ENCODE results near the gene KCNN3.

Gene KCNN3

DNA sequence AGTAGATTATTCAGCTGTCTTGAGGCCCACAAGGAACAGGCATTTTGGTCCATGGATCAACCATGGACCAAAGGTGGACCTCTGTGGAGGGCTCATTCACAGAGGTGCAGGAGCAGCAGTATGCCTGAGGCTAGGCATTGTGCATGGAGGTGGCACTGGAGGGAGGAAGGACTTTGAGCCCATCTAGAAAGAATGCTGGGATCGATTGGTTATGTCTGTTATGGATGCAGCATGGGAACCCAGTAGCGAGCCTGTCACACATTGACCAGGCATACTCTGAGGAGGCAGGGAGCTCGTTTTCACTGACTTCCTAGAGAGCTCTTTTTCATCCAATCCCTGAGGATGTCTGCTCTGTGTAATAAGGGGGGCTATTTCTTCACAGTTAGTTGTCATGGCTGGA, 75.5 kb downstream of the KCNN3 start:
- Mint-ChIP-seq H3K4me1 (ENCODE audit: low read depth) (peaks cover 25% of the 10 kb centered on the region), H3K36me3 (ENCODE audit: low read depth) (no peaks in the 10 kb centered on the region), H3K27ac (no peak overlapping the region), H3K27me3 (ENCODE audit: low read depth) (peaks cover 21% of the 10 kb centered on the region), H3K9me3 (no peaks in the 10 kb centered on the region), H3K4me3 (no peak overlapping the region)

DNA sequence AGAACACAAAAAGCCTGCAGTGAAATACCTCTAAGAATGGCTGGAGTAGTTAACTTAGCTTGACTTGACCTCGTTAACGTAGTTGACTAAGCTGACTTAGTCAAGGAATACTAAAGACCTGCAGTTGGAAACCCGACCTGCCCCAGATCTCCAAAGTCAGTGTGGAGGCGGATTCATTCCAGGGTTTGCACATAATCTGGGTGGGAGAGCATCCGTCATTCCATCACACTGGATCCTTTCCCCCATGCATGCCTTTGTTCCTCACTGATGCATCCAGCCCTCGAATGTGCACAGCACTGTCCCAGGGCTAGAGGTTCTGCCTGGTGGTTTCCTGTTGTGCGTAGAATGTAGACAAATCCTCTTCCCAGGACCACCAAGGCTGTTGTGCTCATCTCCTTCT, 76.4 kb downstream of the KCNN3 start:
- H3K36me3 Mint-ChIP-seq (ENCODE audit: low read depth), result no peaks in the 10 kb centered on the region
- peaks cover 21% of the 10 kb centered on the region for H3K27me3 Mint-ChIP-seq (ENCODE audit: low read depth)
- no peak overlapping the region for H3K4me3 Mint-ChIP-seq
- no peaks in the 10 kb centered on the region for H3K9me3 Mint-ChIP-seq
- peaks cover 25% of the 10 kb centered on the region for H3K4me1 Mint-ChIP-seq (ENCODE audit: low read depth)
- H3K27ac Mint-ChIP-seq, result no peak overlapping the region

DNA sequence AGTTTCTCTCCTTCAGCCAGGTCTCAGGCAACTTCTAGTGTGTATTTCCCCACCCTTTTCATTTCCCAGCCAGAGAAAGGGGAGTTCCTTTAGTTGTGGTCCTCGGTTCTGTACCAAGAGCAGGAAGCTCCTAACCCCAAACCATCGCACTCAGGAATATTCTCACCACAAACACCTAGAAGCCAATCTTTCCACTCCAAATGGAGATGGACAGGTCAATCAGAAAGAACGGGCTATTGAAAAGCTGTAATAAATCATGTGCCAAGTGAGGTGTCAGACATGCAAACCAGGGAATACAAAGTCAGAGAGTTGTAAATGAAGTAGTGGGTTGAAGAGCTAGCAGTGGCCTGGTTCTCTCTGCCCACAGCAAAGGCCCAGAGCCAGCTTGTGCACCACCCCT, 77.2 kb downstream of the KCNN3 start:
- Mint-ChIP-seq H3K9me3 (no peaks in the 10 kb centered on the region), H3K36me3 (ENCODE audit: low read depth) (no peaks in the 10 kb centered on the region), H3K27ac (no peak overlapping the region), H3K27me3 (ENCODE audit: low read depth) (peaks cover 21% of the 10 kb centered on the region), H3K4me1 (ENCODE audit: low read depth) (peaks cover 25% of the 10 kb centered on the region), H3K4me3 (peak overlapping the region; percentile 2)

DNA sequence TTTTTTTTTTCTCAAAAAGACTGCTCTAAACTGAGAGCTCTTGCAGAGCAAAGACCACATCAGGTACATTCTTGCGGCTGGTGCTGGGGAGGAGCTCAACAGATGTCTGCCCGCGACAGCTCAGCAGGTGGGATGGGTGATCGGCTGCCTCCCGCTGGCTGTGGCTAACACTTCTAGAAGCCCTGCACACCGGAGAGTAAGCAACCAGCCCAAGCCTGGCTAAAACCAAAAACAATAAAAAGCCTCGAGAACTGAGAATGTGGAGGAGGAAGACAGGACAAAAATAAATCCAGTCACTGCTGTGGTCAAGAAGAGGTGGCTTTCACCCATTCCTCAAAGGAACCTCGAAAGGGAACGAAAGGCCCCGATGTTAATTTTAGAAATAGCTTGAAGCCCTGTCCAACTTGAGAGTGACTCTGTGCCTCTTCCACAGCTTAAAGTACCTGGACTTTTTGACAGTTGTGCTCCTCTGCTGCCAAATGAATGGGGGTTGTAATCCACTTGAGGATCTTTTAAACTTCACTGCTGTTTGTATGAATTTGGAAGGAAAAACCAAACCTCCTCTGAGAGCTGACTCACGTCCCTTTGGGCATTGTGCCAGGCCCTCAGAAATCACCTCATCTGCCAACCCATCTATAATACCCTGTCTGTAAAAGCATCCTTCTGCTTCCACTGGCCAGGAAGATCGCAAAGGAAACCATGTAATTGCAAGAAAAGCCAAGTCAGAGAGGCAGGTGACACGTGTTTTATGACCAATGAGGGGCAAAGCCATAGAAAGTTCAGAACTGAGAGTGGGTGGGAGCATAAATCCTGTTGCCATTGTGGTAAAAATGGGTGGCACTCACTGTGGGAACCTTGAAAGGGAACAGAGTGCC, 78.6 kb downstream of the KCNN3 start:
- H3K27ac Mint-ChIP-seq, result peak overlapping the region; percentile 73
- H3K9me3 Mint-ChIP-seq, result no peaks in the 10 kb centered on the region
- peak overlapping the region; percentile 52 for H3K4me3 Mint-ChIP-seq
- peaks cover 25% of the 10 kb centered on the region for H3K4me1 Mint-ChIP-seq (ENCODE audit: low read depth)
- H3K36me3 Mint-ChIP-seq (ENCODE audit: low read depth), result no peaks in the 10 kb centered on the region
- peaks cover 21% of the 10 kb centered on the region for H3K27me3 Mint-ChIP-seq (ENCODE audit: low read depth)

DNA sequence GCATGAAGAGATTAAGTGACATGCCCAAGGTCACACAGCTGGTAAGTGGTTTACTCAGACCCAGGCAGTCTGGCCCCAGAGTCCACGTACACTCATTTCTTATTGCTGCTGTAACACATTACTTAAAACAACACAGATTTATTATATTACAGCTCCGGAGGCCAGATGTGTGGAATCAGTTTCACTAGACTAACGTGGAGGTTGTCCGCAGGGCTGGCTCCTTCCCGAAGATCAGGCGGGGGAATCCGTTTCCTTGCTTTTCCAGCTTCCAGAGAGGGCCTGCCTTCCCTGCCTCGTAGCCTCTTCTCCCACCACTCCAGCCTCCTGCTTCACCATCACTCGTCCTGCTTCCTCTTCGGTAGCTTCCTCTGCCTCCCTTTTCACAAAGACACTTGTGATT, 81.2 kb downstream of the KCNN3 start:
- no peak overlapping the region for H3K27ac Mint-ChIP-seq
- H3K36me3 Mint-ChIP-seq (ENCODE audit: low read depth), result peaks cover 3% of the 10 kb centered on the region
- H3K9me3 Mint-ChIP-seq, result no peaks in the 10 kb centered on the region
- H3K27me3 Mint-ChIP-seq (ENCODE audit: low read depth), result peaks cover 14% of the 10 kb centered on the region
- no peak overlapping the region for H3K4me3 Mint-ChIP-seq
- peaks cover 46% of the 10 kb centered on the region for H3K4me1 Mint-ChIP-seq (ENCODE audit: low read depth)

DNA sequence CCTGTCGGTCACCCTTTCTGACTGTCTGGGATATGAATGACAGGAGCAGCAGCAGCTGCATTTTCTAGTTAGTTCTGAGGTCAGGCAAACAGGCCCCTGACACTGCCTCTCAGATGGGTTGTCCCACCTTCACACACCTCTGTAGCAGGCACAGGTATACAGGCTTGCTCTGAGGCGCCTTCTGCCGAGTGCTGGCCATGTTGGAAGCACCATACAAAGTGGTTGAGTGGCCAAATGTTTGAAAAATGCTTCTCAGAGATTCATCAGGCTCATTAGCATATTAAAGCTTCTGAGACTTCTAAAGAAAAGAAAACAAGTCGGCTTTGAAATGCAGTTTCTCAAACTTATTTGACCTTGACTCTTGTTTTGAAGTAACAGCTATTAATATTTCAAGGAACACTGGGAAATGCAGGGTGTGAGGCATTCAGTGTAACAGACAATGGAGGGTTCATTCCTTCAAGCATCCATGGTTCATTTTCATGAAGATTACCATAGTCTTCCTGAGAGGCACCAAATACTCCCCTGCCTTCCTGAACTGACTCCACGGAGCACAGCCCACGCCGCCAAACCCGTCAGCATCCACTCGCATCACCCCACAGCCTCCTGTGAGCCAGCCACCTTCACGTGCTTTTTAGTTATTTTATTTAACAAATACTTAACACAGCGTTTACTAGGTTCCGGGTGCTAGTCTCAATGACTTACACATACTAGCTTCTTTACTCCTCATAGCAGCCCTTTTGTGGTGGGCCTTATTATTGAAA, 81.8 kb downstream of the KCNN3 start:
- H3K4me1 Mint-ChIP-seq (ENCODE audit: low read depth), result peaks cover 52% of the 10 kb centered on the region
- H3K27me3 Mint-ChIP-seq (ENCODE audit: low read depth), result peaks cover 12% of the 10 kb centered on the region
- H3K36me3 Mint-ChIP-seq (ENCODE audit: low read depth), result peaks cover 3% of the 10 kb centered on the region
- H3K9me3 Mint-ChIP-seq, result no peaks in the 10 kb centered on the region
- no peak overlapping the region for H3K4me3 Mint-ChIP-seq
- H3K27ac Mint-ChIP-seq, result no peak overlapping the region

DNA sequence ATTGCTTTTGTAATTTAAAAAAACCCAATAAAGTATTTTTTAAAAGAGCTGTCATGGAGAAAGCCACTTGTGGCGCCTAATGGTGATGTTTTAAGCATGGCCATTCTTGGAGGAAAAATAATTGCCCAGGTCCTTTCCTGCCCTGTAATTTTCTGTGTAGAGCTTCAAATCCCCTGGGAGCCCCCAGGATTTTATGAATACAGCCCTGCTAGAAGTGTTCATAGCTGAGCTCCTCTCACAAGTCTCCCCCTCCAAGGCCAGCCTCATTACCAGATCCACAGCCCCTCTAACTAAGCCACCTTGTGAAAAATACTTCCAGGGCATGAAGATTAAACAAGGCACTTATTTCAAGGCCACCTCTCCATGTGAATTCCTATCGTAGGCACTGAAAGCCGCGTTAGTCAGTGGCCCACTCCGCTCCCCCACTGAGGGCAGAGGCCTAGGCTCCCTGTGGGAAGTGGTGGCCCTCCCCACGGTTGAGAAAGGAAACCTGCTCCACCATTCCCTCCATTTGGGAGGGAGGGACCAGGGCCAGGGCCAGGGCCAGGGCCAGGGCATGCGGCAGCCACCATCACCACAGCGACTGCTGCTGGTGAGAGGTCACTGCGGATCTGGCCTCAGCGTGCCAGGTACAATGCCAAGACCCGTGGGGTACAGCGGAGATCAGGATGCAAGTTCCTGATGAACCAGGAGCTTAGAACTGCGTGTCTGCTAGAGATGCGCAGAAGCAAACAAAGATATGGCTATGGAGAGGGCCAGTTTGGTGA, 83.1 kb downstream of the KCNN3 start:
- Mint-ChIP-seq H3K36me3 (ENCODE audit: low read depth) (peaks cover 3% of the 10 kb centered on the region), H3K4me1 (ENCODE audit: low read depth) (peaks cover 42% of the 10 kb centered on the region), H3K27ac (no peak overlapping the region), H3K9me3 (no peaks in the 10 kb centered on the region), H3K27me3 (ENCODE audit: low read depth) (peaks cover under 1% of the 10 kb centered on the region), H3K4me3 (no peak overlapping the region)

DNA sequence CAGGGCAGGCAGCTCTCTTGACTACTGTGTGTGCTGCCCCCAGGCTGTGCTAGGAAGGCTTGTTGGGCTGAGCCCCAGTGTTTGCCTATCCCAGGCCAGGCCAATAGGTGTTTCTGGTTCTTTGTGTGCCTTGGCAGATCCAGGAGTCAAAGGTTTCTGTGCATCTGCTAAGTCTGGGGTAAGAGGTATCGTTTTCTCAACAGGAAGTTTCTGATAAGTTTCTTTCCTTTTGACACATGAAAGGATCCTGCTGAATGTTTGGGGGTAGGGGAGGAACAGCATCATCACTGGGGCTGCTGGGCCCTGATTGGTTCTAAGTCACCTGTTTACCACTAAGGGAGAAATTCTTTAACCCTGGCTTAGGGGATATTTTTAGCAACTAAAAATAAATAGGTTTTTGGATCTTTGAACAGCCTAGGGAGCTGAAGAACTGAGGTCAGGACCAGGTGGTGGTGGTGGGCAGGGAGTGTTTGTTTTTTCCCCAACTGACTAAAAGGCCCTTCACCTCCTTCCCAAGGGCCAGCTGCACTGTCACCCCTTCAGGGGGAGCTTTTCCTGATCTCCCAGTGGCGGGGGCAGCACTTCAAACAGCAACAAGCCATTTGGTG, 85.1 kb downstream of the KCNN3 start:
- no peaks in the 10 kb centered on the region for H3K9me3 Mint-ChIP-seq
- H3K27ac Mint-ChIP-seq, result peak overlapping the region; percentile 98
- peaks cover 27% of the 10 kb centered on the region for H3K4me1 Mint-ChIP-seq (ENCODE audit: low read depth)
- H3K4me3 Mint-ChIP-seq, result peak overlapping the region; percentile 66
- peaks cover 3% of the 10 kb centered on the region for H3K36me3 Mint-ChIP-seq (ENCODE audit: low read depth)
- H3K27me3 Mint-ChIP-seq (ENCODE audit: low read depth), result no peaks in the 10 kb centered on the region

DNA sequence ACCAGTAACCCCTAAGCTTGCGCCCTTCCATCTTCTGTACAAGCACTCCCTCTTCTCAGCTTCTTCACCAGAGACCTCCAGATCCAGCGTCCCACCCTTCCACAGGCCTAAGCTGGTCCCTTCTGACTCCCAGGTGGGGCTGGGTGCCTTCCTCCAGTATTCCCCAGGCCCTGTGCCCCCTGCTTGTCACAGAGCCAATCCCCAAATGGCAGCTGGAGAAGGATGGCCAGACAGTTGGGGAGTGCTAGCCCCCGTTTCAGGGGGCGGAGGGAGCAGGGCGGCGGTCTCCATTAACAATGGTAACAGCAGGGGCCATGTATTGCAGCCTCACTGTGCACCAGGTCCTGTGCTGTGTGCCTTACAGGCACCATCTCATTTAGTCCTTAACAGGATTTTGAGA, 85.7 kb downstream of the KCNN3 start:
- peak overlapping the region; percentile 66 for H3K4me3 Mint-ChIP-seq
- H3K27ac Mint-ChIP-seq, result peak overlapping the region; percentile 98
- H3K36me3 Mint-ChIP-seq (ENCODE audit: low read depth), result peaks cover 3% of the 10 kb centered on the region
- H3K9me3 Mint-ChIP-seq, result peaks cover under 1% of the 10 kb centered on the region
- H3K4me1 Mint-ChIP-seq (ENCODE audit: low read depth), result peaks cover 27% of the 10 kb centered on the region
- H3K27me3 Mint-ChIP-seq (ENCODE audit: low read depth), result no peaks in the 10 kb centered on the region

DNA sequence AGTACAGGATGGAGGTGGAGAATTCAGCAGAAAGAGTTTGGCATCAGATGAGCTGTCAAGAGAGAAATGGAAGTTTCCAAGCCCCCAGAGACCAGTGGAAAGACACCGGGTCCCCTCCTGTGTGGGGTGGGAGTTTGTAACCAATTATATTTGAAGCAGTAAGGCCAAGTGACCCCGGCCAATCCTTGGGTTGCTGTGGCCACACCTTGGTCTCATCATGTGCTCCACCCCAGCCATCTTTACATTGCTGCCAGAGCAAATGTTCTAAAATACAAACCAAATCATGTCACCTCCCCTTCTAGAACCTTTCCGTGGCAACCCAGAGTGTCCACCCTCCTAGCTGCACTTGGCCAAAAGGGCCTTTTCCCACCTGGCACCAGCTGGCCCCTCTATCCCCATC, 86.1 kb downstream of the KCNN3 start:
- peaks cover 4% of the 10 kb centered on the region for H3K9me3 Mint-ChIP-seq
- H3K4me3 Mint-ChIP-seq, result no peak overlapping the region
- H3K36me3 Mint-ChIP-seq (ENCODE audit: low read depth), result peaks cover 3% of the 10 kb centered on the region
- H3K4me1 Mint-ChIP-seq (ENCODE audit: low read depth), result peaks cover 27% of the 10 kb centered on the region
- H3K27me3 Mint-ChIP-seq (ENCODE audit: low read depth), result no peaks in the 10 kb centered on the region
- peak overlapping the region; percentile 98 for H3K27ac Mint-ChIP-seq

DNA sequence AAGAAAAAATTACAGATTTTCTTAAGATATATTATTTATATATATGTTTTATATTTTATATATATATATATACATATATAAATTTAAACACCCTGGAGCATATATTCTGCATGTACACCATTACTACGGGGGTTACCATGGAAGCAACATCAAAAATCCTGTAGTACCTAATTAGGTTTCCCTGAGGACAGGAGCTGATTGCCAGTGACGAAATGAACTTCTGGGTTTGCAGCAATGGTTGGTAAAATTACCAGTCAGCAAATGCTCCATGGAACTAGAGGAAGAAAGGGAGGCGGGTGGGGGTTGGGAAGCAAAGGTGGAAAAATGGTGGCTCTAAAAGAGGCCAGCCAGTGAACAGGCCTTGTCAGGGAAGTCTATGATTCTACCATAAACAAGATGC, 89.5 kb downstream of the KCNN3 start:
- Mint-ChIP-seq H3K27me3 (ENCODE audit: low read depth) (no peaks in the 10 kb centered on the region), H3K4me3 (no peak overlapping the region), H3K27ac (no peak overlapping the region), H3K9me3 (peaks cover 8% of the 10 kb centered on the region), H3K4me1 (ENCODE audit: low read depth) (peaks cover 19% of the 10 kb centered on the region), H3K36me3 (ENCODE audit: low read depth) (peaks cover 3% of the 10 kb centered on the region)

DNA sequence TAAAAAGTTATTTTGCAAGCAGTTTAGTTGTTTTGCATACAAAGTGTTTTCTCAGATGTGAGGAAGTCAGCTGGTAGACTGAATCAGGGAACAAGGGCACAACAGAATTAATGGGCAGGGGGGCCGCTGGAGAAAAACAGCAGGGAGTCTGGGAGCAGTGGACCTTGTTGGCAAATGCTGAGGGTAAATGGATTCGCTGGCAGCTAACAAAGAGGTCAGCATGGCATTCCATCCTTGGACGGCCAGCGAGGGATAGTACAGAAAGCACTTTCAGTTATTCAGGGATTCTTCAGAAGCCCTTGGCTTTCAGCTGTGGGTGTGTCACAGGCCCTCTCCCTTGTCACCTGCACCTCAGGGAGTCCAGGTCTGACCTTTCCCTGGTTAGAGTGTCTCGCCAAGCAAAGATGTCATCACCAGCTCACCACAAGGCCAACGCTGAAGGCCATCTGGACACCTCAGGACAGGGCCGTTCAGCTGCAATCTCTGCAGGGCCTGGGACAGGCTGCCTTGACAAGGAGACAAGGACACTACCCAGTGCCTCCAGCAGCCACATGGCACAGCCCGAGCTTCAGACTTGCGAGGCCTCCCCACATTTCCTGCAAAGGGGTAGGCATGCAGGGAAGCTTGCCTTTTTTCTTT, 90.4 kb downstream of the KCNN3 start:
- peaks cover 8% of the 10 kb centered on the region for H3K9me3 Mint-ChIP-seq
- H3K27ac Mint-ChIP-seq, result no peak overlapping the region
- H3K4me1 Mint-ChIP-seq (ENCODE audit: low read depth), result peaks cover 14% of the 10 kb centered on the region
- H3K4me3 Mint-ChIP-seq, result no peak overlapping the region
- H3K27me3 Mint-ChIP-seq (ENCODE audit: low read depth), result no peaks in the 10 kb centered on the region
- no peaks in the 10 kb centered on the region for H3K36me3 Mint-ChIP-seq (ENCODE audit: low read depth)

DNA sequence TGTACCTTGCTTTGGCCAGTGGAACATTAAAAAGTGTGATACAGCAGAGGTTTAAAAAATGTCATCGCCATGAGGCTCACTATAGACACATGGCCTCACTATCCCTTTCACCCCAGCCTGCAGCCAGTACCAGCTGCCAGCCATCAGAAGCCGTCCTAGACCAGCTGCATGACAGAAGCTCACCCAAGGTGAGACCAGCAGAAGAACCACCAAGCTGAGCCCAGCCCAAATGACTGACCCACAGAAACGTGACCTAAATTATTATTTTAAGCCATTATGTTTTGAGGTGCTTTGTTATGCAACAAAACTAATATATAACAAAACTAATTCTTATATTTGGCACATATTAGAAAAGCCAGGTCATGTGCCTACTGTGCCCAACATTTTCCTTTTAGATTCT, 91.1 kb downstream of the KCNN3 start:
- H3K27me3 Mint-ChIP-seq (ENCODE audit: low read depth), result no peaks in the 10 kb centered on the region
- H3K4me1 Mint-ChIP-seq (ENCODE audit: low read depth), result peaks cover 7% of the 10 kb centered on the region
- H3K9me3 Mint-ChIP-seq, result peaks cover 8% of the 10 kb centered on the region
- H3K27ac Mint-ChIP-seq, result no peak overlapping the region
- H3K36me3 Mint-ChIP-seq (ENCODE audit: low read depth), result no peaks in the 10 kb centered on the region
- no peak overlapping the region for H3K4me3 Mint-ChIP-seq

DNA sequence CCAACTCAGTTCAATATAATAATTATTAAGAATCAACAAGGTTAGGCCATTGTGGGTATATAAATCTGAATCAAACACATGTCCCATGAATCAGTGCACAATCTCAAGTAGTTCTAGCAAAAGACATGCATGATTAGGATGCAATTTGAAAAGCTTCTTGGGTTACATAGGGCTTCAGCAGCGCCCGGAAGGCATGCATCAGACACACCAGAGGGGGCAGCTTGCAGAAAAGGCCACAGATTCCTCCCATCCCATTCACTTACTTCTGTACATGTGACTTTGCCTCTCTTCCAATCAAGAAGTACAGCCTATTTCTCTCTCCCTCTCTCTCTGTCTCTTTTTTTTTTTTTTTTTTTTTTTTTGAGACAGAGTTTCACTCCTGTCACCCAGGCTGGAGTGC, 91.8 kb downstream of the KCNN3 start:
- Mint-ChIP-seq H3K36me3 (ENCODE audit: low read depth) (no peaks in the 10 kb centered on the region), H3K4me3 (no peak overlapping the region), H3K27me3 (ENCODE audit: low read depth) (no peaks in the 10 kb centered on the region), H3K27ac (no peak overlapping the region), H3K4me1 (ENCODE audit: low read depth) (no peaks in the 10 kb centered on the region), H3K9me3 (peaks cover 8% of the 10 kb centered on the region)
